ES-I3 (cell line): ENCODE measurements around the gene PRKCH.
"Not testable (repeated sequence)": the region's sequence is repeated elsewhere in the genome, so short reads cannot be mapped to it uniquely, and the experiment has no call there.

Experiments
- H3K36me3 ChIP-seq: 2 replicates; pipeline ENCODE4 v1.6.1; 2013; ENCODE audit warnings: mild to moderate bottlenecking, low read length, control low read depth, moderate library complexity; ENCODE audit not compliant: insufficient read depth
- H3K4me1 ChIP-seq: 2 replicates; pipeline ENCODE4 v1.6.1; 2013; ENCODE audit warnings: mild to moderate bottlenecking, control low read depth, low read length; ENCODE audit not compliant: insufficient read depth
- H3K9ac ChIP-seq: 2 replicates; pipeline ENCODE4 v1.6.1; 2013; ENCODE audit warnings: low read depth, mild to moderate bottlenecking, low read length, moderate library complexity
- H3K9me3 ChIP-seq: 2 replicates; pipeline ENCODE4 v1.6.1; 2013; ENCODE audit warnings: mild to moderate bottlenecking, low read length, moderate library complexity; ENCODE audit not compliant: control insufficient read depth, insufficient read depth

The PRKCH gene

DNA sequence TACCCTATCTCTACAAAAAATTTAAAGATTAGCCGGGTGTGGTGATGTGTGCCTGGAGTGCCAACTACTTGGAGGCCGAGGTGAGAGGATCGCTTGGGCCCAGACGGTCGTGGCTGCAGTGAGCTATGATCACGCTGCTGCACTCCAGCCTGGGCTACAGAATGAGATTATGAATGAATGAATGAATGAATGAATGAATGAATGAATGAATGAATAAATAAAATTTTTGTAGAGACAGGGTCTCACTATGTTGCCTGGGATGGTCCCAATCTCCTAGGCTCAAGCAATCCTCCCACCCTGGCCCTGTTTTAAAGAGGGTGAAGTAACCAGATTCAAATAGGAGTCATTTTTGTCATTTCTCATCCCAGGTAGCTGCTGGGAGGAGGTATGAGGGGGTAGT is 197.7 kb downstream of the PRKCH start:
- Histone ChIP-seq H3K4me1 (peaks cover 10% of the 10 kb centered on the region), H3K9ac (no peak overlapping the region), H3K9me3 (no peaks in the 10 kb centered on the region), H3K36me3 (no peaks in the 10 kb centered on the region)

DNA sequence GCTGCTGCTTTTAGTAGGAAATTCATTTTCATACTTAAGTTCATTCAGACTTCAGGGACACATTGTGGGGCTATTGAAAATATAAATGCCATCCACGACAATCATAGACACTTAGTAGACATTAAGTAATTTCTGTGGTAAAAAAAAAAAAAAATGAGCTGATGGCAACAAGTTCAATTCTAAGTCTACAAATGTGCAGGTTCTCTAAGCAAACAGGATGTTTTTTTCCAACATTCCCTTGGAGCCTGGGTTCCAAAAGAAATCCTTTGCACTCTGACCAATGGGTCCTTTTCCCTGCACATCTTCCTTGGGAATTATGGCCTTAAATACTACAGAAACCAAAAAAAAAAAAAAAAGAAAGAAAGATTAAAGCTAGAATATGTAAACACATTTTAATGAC is 198.4 kb downstream of the PRKCH start:
- no peaks in the 10 kb centered on the region for H3K9me3 ChIP-seq

DNA sequence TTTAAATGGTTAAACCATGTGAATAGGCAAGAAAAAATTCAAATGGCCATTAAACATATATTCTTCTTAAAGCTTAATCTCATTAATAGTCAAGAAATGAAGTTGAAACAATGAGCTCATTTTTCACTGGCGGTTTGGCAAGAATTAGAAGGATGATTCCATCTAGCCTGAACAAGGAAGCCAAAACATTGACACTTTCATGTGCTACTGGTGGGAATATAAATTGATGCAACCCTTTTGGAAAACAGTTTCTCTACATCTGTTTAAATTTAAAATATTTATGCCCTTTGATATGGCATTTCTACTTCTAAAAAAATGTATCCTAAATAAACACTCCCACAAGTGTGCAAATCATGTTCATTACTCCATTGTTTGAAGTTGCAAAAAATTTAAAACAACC is 199.2 kb downstream of the PRKCH start:
- Histone ChIP-seq H3K9me3 (no peaks in the 10 kb centered on the region), H3K36me3 (no peaks in the 10 kb centered on the region), H3K9ac (no peak overlapping the region), H3K4me1 (peaks cover 25% of the 10 kb centered on the region)

More for the DNA sequence above, 198.4 kb downstream of the PRKCH start:
- peaks cover 16% of the 10 kb centered on the region for H3K4me1 ChIP-seq
- no peak overlapping the region for H3K9ac ChIP-seq
- no peaks in the 10 kb centered on the region for H3K36me3 ChIP-seq

DNA sequence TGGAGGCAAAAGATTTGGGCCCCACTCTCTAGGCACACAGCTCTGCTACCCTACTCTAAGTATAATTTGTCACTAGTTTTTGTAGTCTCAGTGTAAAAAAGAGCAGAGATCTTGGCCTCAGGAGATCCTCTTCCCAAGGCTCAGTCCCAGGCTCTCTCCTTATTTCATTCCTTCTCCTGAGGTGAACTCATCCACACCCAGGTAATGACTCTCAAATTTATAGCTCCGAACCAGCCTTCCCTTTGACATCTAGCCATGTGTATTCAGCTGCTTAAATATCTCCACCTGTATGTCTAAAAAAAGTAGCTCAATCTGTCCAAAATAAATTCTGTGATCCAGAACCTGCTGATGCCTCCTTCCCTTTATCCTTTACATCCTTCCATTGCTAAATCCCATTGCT is 200.4 kb downstream of the PRKCH start:
- Histone ChIP-seq H3K9ac (no peak overlapping the region), H3K36me3 (no peaks in the 10 kb centered on the region), H3K9me3 (no peaks in the 10 kb centered on the region), H3K4me1 (peaks cover 37% of the 10 kb centered on the region)

DNA sequence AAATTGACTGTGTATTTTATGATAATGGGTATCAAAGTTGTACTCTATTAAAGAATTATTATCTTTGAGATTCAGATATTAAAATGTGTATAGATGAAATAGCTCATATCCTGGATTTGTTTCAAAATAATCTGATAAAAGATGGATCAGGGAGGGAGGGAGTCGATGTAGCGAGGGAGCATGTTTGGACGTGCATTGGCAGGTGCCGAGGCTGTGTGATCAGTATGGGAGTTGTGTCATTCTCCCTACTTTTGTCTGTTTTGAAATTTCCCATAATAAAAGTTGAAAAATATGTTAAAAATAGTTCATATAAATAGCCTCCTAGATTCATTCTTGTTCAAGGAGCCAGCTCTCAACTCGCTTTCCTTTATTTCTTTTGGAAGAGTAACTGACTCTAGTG is 202.4 kb downstream of the PRKCH start:
- no peaks in the 10 kb centered on the region for H3K36me3 ChIP-seq
- H3K4me1 ChIP-seq: peaks cover 38% of the 10 kb centered on the region
- H3K9ac ChIP-seq: no peak overlapping the region

GRCh38 chr14:61524211-61524806 is 202.9 kb downstream of the PRKCH start:
- Histone ChIP-seq H3K9ac (no peak overlapping the region), H3K4me1 (peaks cover 38% of the 10 kb centered on the region), H3K9me3 (no peaks in the 10 kb centered on the region), H3K36me3 (no peaks in the 10 kb centered on the region)

More for the DNA sequence above, 202.4 kb downstream of the PRKCH start:
- H3K9me3 ChIP-seq: no peaks in the 10 kb centered on the region

GRCh38 chr14:61524936-61525292 is 203.5 kb downstream of the PRKCH start:
- H3K4me1 ChIP-seq: peaks cover 38% of the 10 kb centered on the region

GRCh38 chr14:61525293-61526011 is 204.1 kb downstream of the PRKCH start:
- no peaks in the 10 kb centered on the region for H3K36me3 ChIP-seq
- H3K9ac ChIP-seq: no peak overlapping the region
- no peaks in the 10 kb centered on the region for H3K9me3 ChIP-seq
- peaks cover 38% of the 10 kb centered on the region for H3K4me1 ChIP-seq

More at GRCh38 chr14:61524936-61525292, 203.5 kb downstream of the PRKCH start:
- Histone ChIP-seq H3K9ac (no peak overlapping the region), H3K36me3 (no peaks in the 10 kb centered on the region), H3K9me3 (no peaks in the 10 kb centered on the region)

GRCh38 chr14:61526405-61527312 is 205.3 kb downstream of the PRKCH start:
- H3K9me3 ChIP-seq: no peaks in the 10 kb centered on the region
- no peak overlapping the region for H3K9ac ChIP-seq
- H3K36me3 ChIP-seq: no peaks in the 10 kb centered on the region
- peaks cover 38% of the 10 kb centered on the region for H3K4me1 ChIP-seq

DNA sequence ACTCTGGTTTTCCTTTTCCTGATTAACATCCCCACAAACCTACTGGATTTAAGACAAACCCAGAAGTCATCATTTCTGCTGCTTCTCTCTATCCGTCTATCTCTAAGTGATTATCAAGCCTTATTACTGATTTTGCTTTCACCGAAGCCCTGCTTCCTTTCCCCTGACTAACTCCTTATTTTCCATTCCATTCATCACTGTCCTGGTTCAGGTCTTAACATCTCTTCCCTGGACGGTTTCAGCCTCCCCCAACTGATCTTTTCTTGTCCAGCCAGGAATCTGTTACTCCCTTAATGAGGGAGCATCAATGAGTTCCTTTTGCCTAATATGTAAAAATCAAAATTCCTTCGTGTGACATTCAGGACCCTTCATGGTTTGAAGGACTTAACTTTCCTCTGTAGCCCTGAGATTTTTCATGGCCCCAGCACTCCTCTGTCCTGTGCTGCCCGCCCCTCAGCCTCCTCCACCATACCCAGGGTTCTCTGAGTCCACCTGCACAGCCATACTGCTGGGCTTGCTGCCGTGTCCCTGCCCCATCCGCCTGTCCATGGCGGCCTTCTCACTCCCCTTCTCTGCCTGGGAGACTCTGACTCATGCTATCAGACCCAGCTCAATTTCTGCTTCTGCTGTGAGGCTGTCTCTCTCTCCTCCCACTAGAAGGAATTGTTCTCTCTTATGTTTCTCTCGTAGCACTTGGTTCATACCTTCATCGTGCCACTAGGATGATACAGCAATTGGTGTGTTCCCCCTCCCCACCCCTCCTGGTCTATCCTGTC is 206.1 kb downstream of the PRKCH start:
- Histone ChIP-seq H3K36me3 (no peaks in the 10 kb centered on the region), H3K9ac (no peak overlapping the region), H3K4me1 (peaks cover 38% of the 10 kb centered on the region), H3K9me3 (no peaks in the 10 kb centered on the region)

GRCh38 chr14:61528591-61529021 is 207.2 kb downstream of the PRKCH start:
- Histone ChIP-seq H3K4me1 (peaks cover 42% of the 10 kb centered on the region), H3K36me3 (no peaks in the 10 kb centered on the region), H3K9ac (no peak overlapping the region), H3K9me3 (no peaks in the 10 kb centered on the region)

DNA sequence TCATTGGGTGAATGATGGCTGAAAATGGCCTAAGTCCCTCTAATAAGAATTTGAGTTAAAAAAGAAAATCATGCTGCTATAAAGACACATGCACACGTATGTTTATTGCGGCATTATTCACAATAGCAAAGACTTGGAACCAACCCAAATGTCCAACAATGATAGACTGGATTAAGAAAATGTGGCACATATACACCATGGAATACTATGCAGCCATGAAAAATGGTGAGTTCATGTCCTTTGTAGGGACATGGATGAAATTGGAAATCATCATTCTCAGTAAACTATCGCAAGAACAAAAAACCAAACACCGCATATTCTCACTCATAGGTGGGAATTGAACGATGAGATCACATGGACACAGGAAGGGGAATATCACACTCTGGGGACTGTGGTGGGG is 208.0 kb downstream of the PRKCH start:
- peaks cover 41% of the 10 kb centered on the region for H3K4me1 ChIP-seq
- not testable (repeated sequence) for H3K9ac ChIP-seq, H3K9me3 ChIP-seq, H3K36me3 ChIP-seq

GRCh38 chr14:61530296-61530695 is 208.9 kb downstream of the PRKCH start:
- H3K9ac ChIP-seq: no peak overlapping the region
- no peaks in the 10 kb centered on the region for H3K9me3 ChIP-seq
- H3K4me1 ChIP-seq: peaks cover 31% of the 10 kb centered on the region
- H3K36me3 ChIP-seq: no peaks in the 10 kb centered on the region

DNA sequence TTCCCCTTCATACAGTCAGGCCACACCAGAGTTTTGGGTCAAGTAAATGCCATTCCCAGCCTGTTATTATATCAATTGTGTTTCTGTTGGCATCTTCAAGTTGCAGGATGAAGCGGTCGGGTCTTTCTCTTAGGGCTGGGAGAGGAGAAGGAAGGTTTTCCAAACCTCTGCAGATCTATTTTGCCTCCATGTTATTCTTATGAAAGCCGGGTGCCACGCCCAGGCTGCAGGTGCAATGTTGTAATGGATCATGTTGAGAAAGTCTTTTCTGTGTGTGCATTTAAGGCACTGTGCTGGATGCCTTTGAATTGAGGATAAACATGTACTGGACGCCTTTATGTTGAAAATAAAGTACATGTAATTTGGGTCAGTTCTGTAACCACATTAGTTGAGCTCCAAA is 209.5 kb downstream of the PRKCH start:
- peaks cover 25% of the 10 kb centered on the region for H3K4me1 ChIP-seq
- no peaks in the 10 kb centered on the region for H3K36me3 ChIP-seq
- H3K9ac ChIP-seq: no peak overlapping the region
- H3K9me3 ChIP-seq: no peaks in the 10 kb centered on the region
